Vagina (tissue), 2 donors: ENCODE data around the gene SGMS2.

Experiments used
- CTCF ChIP-seq, 3 experiments: fragments of 450-650 bp in 2 of 3; fragments of 200-600 bp in 1 of 3; sonication (generic) in 1 of 3; IDR thresholded peaks; one replicate each; pipeline ENCODE4 v1.5.1; 2017 to 2019; ENCODE audit warnings: antibody characterized with exemption in 3 of 3, mild to moderate bottlenecking in 2 of 3, moderate library complexity in 2 of 3
- POLR2A ChIP-seq, 2 donors: fragments of 450-650 bp; IDR thresholded peaks; one replicate each; pipeline ENCODE4 v1.6.1; 2017; ENCODE audit warnings: antibody characterized with exemption in 2 of 2, mild to moderate bottlenecking in 2 of 2, moderate library complexity in 2 of 2
- POLR2AphosphoS5 ChIP-seq, 2 donors: sonication (generic); formaldehyde crosslinking; IDR thresholded peaks; one replicate each; pipeline ENCODE4 v1.9.0; 2017; ENCODE audit warnings: antibody characterized with exemption in 2 of 2, mild to moderate bottlenecking in 2 of 2, low read depth in 1 of 2; ENCODE audit not compliant: insufficient read depth in 1 of 2

GRCh38 chr4:107855723-107856122 lies 31.0 kb downstream of the SGMS2 start:
- no peak for TF ChIP-seq POLR2A (IDR thresholded peaks at IDR 0.05)
- no peak for TF ChIP-seq CTCF (IDR thresholded peaks at IDR 0.05)
- TF ChIP-seq POLR2AphosphoS5 (IDR thresholded peaks at IDR 0.05; ENCODE audit: insufficient read depth in 1 of 2, low read depth in 1 of 2): no peak
